GM12864 (cell line): ENCODE data around the gene CELA3B.
"Not testable (repeated sequence)": the region's sequence is repeated elsewhere in the genome, so short reads cannot be mapped to it uniquely, and the experiment has no call there.

ENCODE experiments used
- DNase-seq: peaks from one replicate; pipeline ENCODE4 v3.0.0-alpha.2; 2011; ENCODE audit warnings: low read depth
- H3K4me3 ChIP-seq: 2 replicates; pipeline ENCODE4 v1.5.1; 2011; ENCODE audit warnings: mild to moderate bottlenecking, low read depth, low read length, control low read depth
- TF ChIP-seq, protein P1 (sequence below): IDR thresholded peaks from 2 replicates; pipeline ENCODE4 v1.5.1; 2011; ENCODE audit warnings: low read depth, mild to moderate bottlenecking, moderate library complexity, low read length, control low read depth, inconsistent platforms; ENCODE audit errors: missing control alignments

The CELA3B gene

GRCh38 chr1:21938732-21939538, 37.9 kb upstream of the CELA3B start:
- TF ChIP-seq, protein P1, sequence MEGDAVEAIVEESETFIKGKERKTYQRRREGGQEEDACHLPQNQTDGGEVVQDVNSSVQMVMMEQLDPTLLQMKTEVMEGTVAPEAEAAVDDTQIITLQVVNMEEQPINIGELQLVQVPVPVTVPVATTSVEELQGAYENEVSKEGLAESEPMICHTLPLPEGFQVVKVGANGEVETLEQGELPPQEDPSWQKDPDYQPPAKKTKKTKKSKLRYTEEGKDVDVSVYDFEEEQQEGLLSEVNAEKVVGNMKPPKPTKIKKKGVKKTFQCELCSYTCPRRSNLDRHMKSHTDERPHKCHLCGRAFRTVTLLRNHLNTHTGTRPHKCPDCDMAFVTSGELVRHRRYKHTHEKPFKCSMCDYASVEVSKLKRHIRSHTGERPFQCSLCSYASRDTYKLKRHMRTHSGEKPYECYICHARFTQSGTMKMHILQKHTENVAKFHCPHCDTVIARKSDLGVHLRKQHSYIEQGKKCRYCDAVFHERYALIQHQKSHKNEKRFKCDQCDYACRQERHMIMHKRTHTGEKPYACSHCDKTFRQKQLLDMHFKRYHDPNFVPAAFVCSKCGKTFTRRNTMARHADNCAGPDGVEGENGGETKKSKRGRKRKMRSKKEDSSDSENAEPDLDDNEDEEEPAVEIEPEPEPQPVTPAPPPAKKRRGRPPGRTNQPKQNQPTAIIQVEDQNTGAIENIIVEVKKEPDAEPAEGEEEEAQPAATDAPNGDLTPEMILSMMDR = no peak
- no peak overlapping the region for H3K4me3 ChIP-seq
- DNase-seq = no peak

DNA sequence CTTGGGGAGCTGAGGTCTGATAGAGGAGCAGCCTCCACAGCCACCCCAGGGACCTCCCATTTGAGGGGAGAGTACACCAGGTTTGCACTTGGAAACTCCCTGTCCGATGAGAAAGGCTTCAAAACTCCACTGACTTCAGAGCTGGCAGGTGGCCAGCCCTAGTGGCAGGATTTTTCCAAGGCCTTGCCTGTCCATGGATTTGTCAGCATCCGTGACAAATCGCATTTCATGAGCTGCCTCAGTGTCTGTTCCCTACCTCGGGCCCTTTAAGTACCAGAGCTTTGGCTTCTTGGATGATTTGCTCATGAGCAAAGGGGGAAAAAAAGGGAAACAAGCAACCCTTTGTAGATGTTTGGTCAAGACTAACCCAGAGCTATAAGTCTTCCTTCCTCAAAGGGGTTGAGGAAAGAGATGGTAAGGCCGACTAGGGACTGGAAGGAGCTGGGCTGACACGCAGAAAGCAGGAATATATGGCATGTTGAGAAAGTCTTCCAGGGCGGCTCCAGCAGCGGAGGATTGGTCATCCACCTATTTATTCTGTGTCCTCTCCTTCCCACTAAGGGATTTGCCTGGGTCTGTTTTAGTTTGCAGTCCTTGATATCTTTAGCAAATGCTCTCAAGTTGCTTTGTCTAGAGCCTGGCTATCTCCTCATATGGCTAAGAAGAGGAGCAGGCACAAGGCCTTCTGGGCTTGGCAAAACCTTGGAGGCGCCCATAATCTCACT, 37.0 kb upstream of the CELA3B start:
- TF ChIP-seq, protein P1 = no peak
- H3K4me3 ChIP-seq = no peak overlapping the region
- DNase-seq = no peak

- TF ChIP-seq, protein P1 = no peak
- H3K4me3 ChIP-seq = no peak overlapping the region
- DNase-seq = no peak
These were observed 36.3 kb upstream of the CELA3B start for GRCh38 chr1:21940492-21940891.

GRCh38 chr1:21941370-21941769, 35.5 kb upstream of the CELA3B start:
- H3K4me3 ChIP-seq = no peak overlapping the region
- TF ChIP-seq, protein P1 = no peak
- no peak for DNase-seq

- H3K4me3 ChIP-seq = no peak overlapping the region
- TF ChIP-seq, protein P1 = no peak
- DNase-seq = no peak
These were observed 34.4 kb upstream of the CELA3B start for GRCh38 chr1:21942464-21942863.

- not testable (repeated sequence) for H3K4me3 ChIP-seq, DNase-seq
These were observed 33.7 kb upstream of the CELA3B start for GRCh38 chr1:21942959-21943640.

DNA sequence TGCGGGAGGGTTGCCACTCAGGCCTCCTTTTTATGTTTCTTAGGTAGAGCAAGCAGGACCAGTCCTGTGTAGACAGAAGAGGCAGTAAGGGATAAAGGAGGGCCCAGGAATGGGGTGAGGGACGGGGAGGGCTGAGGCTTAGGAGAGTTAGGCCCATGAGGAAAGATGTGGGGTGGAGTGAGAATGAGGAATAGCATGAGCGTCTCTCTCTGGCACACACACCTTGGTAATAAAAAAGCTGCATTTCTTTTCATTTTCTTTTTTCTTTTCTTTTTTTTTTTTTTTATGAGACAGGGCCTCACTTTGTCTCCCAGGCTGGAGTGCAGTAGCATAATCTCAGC, 32.1 kb upstream of the CELA3B start:
- DNase-seq = no peak
- no peak overlapping the region for H3K4me3 ChIP-seq
- TF ChIP-seq, protein P1 = no peak
